Measurements from ENCODE around the gene EXOSC1. TPM values are rescaled to one million over a fixed set of nuclear protein-coding genes. Genes with fewer than 3 reads are reported as not detected.

EXOSC1 gene
- total RNA-seq, 2 donors from 2014 or later: 21.8 to 30.8 TPM

GRCh38 chr10:97399843-97400545, 45.8 kb downstream of the EXOSC1 start:
- intact Hi-C loops (cut with DNase I): no loop called here
- peak; percentile 14 for DNase-seq (ENCODE audit: low spot score)
- no peak for TF ChIP-seq POLR2AphosphoS5 (IDR thresholded peaks at IDR 0.05)
- peak; percentile 31 for TF ChIP-seq POLR2A (IDR thresholded peaks at IDR 0.05)
- no peak for TF ChIP-seq CTCF (IDR thresholded peaks at IDR 0.05)
- Histone ChIP-seq H3K36me3 (no peaks in the 10 kb centered on the region), H3K9me3 (no peaks in the 10 kb centered on the region), H3K4me1 (replicated peaks) (no peaks in the 10 kb centered on the region), H3K27ac (peak overlapping the region; percentile 57 to 68), H3K27me3 (replicated peaks; ENCODE audit: insufficient read depth) (no peaks in the 10 kb centered on the region), H3K4me3 (peak overlapping the region; percentile 55 to 62)
- WGBS: 32% methylated on average over 21 of the region's 21 CpGs

- Histone ChIP-seq H3K4me3 (no peak overlapping the region), H3K9me3 (no peaks in the 10 kb centered on the region), H3K27ac (no peak overlapping the region), H3K36me3 (no peaks in the 10 kb centered on the region), H3K4me1 (replicated peaks) (no peaks in the 10 kb centered on the region), H3K27me3 (replicated peaks; ENCODE audit: insufficient read depth) (no peaks in the 10 kb centered on the region)
- WGBS: 94% methylated on average over 4 of the region's 4 CpGs
- TF ChIP-seq POLR2A (IDR thresholded peaks at IDR 0.05) (no peak), POLR2AphosphoS5 (IDR thresholded peaks at IDR 0.05) (no peak), CTCF (IDR thresholded peaks at IDR 0.05) (no peak)
- no peak for DNase-seq (ENCODE audit: low spot score)
- intact Hi-C loops (cut with DNase I): no loop called here
These were observed 49.8 kb downstream of the EXOSC1 start for GRCh38 chr10:97396056-97396455.

DNA sequence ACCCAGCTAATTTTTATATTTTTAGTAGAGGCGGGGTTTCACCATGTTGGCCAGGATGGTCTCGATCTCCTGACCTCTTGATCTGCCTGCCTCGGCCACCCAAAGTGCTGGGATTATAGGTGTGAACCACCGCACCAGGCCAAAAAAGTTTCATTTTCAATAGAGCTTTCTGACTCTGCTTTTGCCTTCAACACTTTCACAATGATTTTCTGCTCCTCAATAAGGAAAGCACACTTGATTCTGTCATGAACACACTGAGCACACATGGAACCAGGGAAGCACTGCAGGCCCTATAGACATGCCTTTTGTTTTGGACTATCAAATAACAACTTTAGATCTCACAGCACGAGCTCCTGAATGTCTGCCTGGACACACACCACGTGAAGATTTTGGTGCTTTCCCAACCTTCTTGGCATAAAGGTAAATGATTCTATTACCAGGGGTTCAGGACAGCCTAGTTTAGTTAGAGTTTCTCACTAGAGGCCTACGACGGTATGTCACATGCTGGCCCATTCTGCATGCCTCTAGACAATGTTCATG, 52.7 kb downstream of the EXOSC1 start:
- WGBS: 94% methylated on average over 8 of the region's 8 CpGs
- TF ChIP-seq POLR2A (IDR thresholded peaks at IDR 0.05): no peak
- TF ChIP-seq CTCF (IDR thresholded peaks at IDR 0.05): no peak
- no peak for TF ChIP-seq POLR2AphosphoS5 (IDR thresholded peaks at IDR 0.05)
- Histone ChIP-seq H3K36me3 (no peaks in the 10 kb centered on the region), H3K4me1 (replicated peaks) (no peaks in the 10 kb centered on the region), H3K4me3 (no peak overlapping the region), H3K27ac (no peak overlapping the region), H3K27me3 (replicated peaks; ENCODE audit: insufficient read depth) (no peaks in the 10 kb centered on the region), H3K9me3 (no peaks in the 10 kb centered on the region)
- intact Hi-C loops (cut with DNase I): no loop called here
- no peak for DNase-seq (ENCODE audit: low spot score)

- Histone ChIP-seq H3K27ac (no peak overlapping the region), H3K36me3 (no peaks in the 10 kb centered on the region), H3K4me1 (replicated peaks) (no peaks in the 10 kb centered on the region), H3K9me3 (no peaks in the 10 kb centered on the region), H3K27me3 (replicated peaks; ENCODE audit: insufficient read depth) (no peaks in the 10 kb centered on the region), H3K4me3 (no peak overlapping the region)
- intact Hi-C loops (cut with DNase I): no loop called here
- TF ChIP-seq CTCF (IDR thresholded peaks at IDR 0.05) (no peak), POLR2AphosphoS5 (IDR thresholded peaks at IDR 0.05) (no peak), POLR2A (IDR thresholded peaks at IDR 0.05) (no peak)
- WGBS: 92% methylated on average over 5 of the region's 5 CpGs
- DNase-seq (ENCODE audit: low spot score): no peak
These were observed 55.7 kb downstream of the EXOSC1 start for GRCh38 chr10:97390091-97390490.

- H3K4me1 ChIP-seq (replicated peaks): no peaks in the 10 kb centered on the region
- no peak for TF ChIP-seq POLR2A (IDR thresholded peaks at IDR 0.05)
- no peak for TF ChIP-seq POLR2AphosphoS5 (IDR thresholded peaks at IDR 0.05)
- TF ChIP-seq CTCF (IDR thresholded peaks at IDR 0.05): no peak
- intact Hi-C loops (cut with DNase I): no loop called here
- no peaks in the 10 kb centered on the region for H3K9me3 ChIP-seq
- H3K27me3 ChIP-seq (replicated peaks; ENCODE audit: insufficient read depth): no peaks in the 10 kb centered on the region
- no peak overlapping the region for H3K27ac ChIP-seq
- no peak for DNase-seq (ENCODE audit: low spot score)
- no peaks in the 10 kb centered on the region for H3K36me3 ChIP-seq
- WGBS: 86% methylated on average over 5 of the region's 5 CpGs
- no peak overlapping the region for H3K4me3 ChIP-seq
These were observed 57.7 kb downstream of the EXOSC1 start for GRCh38 chr10:97388152-97388551.

All from prostate gland (tissue), 2 donors.